Activated CD8-positive, alpha-beta T cell treated with anti-CD3 and anti-CD28 coated beads for 36 hours (primary cell): ENCODE results near the gene LGALS4. TPM values are rescaled to one million over a fixed set of nuclear protein-coding genes. Genes with fewer than 3 reads are reported as not detected.
"Not testable (repeated sequence)": the region's sequence is repeated elsewhere in the genome, so short reads cannot be mapped to it uniquely, and the experiment has no call there.

ENCODE experiments used
- ATAC-seq: fragments of 200-7000 bp; cut with Tn5 transposase; one replicate; pipeline ENCODE4 v1.10.0; 2021; ENCODE audit warnings: mild to moderate bottlenecking, moderate library complexity
- CTCF ChIA-PET: fragments of 350-600 bp; sonication (Branson Sonifier 250); formaldehyde crosslinking; loops from one replicate; lab custom pipeline; 2021; ENCODE audit warnings: antibody characterized with exemption; lab: Charles Lee
- POLR2A ChIA-PET: fragments of 350-600 bp; sonication (Branson Sonifier 250); formaldehyde crosslinking; loops from one replicate; lab custom pipeline; 2021; ENCODE audit warnings: antibody characterized with exemption; lab: Charles Lee
- DNase-seq: peaks from one replicate; pipeline ENCODE4 v3.0.0-alpha.2; 2020
- H3K27ac Mint-ChIP-seq: one replicate; pipeline ENCODE4 v1.8.0; 2021; ENCODE audit warnings: mild to moderate bottlenecking, mixed read lengths
- H3K27me3 Mint-ChIP-seq: one replicate; pipeline ENCODE4 v1.8.0; 2021; ENCODE audit warnings: mixed read lengths
- H3K36me3 Mint-ChIP-seq: one replicate; pipeline ENCODE4 v1.8.0; 2021; ENCODE audit warnings: low read depth, mixed read lengths
- H3K4me1 Mint-ChIP-seq: one replicate; pipeline ENCODE4 v1.8.0; 2021; ENCODE audit warnings: low read depth, mixed read lengths
- H3K4me3 Mint-ChIP-seq: one replicate; pipeline ENCODE4 v1.8.0; 2021; ENCODE audit warnings: mild to moderate bottlenecking, moderate library complexity, mixed read lengths
- H3K9me3 Mint-ChIP-seq: one replicate; pipeline ENCODE4 v1.8.0; 2021; ENCODE audit warnings: mixed read lengths
- intact Hi-C: fragments of 100-400 bp; cut with micrococcal nuclease; formaldehyde crosslinking; loops from one replicate; pipeline ENCODE4 v1.10.0; 2022
- total RNA-seq, 2 experiments: library from RNA; stranded (reverse); gene quantifications; one replicate each; pipeline ENCODE4 v1.2.3, GENCODE V29; 2021
- TF ChIP-seq, protein P1 (sequence below): fragments of 200-600 bp; IDR thresholded peaks from one replicate; pipeline ENCODE4 v1.8.0; 2022; ENCODE audit warnings: antibody characterized with exemption, mild to moderate bottlenecking

The LGALS4 gene
- total RNA-seq, 2 experiments from 2014 or later, result 0.29 to 0.72 TPM

DNA sequence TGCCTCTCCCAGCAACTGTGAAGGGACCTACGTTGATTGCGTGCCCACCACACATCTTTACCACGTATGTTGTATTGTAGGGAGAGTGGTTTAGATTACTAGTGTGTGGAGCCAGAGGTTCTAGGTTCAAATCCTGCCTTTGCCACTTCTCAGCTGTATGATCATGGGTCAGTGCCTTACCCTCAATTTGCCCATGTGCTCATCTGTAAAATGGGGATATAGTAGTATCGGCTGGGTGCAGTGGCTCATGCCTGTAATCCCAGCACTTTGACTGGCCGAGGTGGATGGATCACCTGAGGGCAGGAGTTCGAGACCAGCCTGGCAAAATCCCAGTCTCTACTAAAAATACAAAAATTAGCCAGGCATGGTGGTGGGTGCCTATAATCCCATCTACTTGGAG, 578 bp upstream of the LGALS4 start:
- CTCF ChIA-PET, result no interaction called here
- Mint-ChIP-seq H3K9me3 (no peaks in the 10 kb centered on the region), H3K27me3 (no peaks in the 10 kb centered on the region), H3K36me3 (peaks cover 9% of the 10 kb centered on the region), H3K4me1 (no peaks in the 10 kb centered on the region), H3K4me3 (no peak overlapping the region), H3K27ac (no peak overlapping the region)
- TF ChIP-seq, protein P1, sequence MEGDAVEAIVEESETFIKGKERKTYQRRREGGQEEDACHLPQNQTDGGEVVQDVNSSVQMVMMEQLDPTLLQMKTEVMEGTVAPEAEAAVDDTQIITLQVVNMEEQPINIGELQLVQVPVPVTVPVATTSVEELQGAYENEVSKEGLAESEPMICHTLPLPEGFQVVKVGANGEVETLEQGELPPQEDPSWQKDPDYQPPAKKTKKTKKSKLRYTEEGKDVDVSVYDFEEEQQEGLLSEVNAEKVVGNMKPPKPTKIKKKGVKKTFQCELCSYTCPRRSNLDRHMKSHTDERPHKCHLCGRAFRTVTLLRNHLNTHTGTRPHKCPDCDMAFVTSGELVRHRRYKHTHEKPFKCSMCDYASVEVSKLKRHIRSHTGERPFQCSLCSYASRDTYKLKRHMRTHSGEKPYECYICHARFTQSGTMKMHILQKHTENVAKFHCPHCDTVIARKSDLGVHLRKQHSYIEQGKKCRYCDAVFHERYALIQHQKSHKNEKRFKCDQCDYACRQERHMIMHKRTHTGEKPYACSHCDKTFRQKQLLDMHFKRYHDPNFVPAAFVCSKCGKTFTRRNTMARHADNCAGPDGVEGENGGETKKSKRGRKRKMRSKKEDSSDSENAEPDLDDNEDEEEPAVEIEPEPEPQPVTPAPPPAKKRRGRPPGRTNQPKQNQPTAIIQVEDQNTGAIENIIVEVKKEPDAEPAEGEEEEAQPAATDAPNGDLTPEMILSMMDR, result no peak
- ATAC-seq (no peak), DNase-seq (no peak)
- intact Hi-C loops, result no loop called here
- POLR2A ChIA-PET, result no interaction called here

DNA sequence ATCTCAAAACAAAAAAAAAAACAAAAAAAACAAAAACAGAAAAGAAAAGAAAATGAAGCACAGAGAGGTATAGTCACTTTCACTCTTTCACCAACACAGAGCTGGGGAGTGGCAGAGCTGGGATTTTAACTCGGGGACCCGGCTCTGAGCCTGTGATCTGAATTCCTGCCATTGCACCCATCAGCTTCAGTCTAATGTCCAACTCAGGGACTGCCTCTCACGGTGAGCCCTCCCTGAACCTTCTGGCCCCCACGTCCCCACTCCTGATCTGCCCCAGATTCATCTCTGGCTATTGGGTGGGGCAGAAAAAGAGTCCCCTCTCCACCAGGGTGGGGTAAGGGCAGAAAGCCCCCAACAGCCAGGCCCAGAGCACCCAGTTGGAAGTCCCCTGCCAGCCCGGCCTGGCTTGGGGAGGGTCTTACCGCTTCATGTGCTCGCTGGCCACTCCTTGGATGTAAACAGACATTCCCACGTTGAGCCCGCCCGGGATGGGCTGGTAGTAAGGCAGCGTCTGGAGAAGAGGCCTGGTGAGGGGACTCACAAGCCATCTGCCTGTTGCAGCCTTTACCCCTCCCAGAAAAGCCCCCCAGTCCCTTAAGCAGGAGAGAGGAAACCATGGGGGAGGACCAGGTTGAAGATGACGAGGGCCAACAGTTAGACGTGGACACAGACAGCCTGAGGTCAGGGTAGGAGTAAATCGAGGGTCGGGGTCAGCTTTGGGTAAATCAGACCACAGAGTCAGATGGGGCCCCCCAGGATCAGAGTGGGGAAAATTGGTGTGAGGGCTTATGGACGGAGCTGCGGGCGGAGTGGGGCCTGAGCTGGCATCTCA, 520 bp downstream of the LGALS4 start:
- DNase-seq, result no peak
- no peak overlapping the region for H3K27ac Mint-ChIP-seq
- H3K4me3 Mint-ChIP-seq, result no peak overlapping the region
- CTCF ChIA-PET, result interaction anchor here (0.7 to 0.9 kb wide), 2 partner anchors 11 to 52 kb away, joined by 3 read pairs; no protein-coding TSS in a partner anchor
- TF ChIP-seq, protein P1, result no peak
- no peaks in the 10 kb centered on the region for H3K4me1 Mint-ChIP-seq
- POLR2A ChIA-PET, result no interaction called here
- H3K36me3 Mint-ChIP-seq, result peaks cover 9% of the 10 kb centered on the region
- no peaks in the 10 kb centered on the region for H3K27me3 Mint-ChIP-seq
- intact Hi-C loops, result no loop called here
- ATAC-seq, result no peak
- H3K9me3 Mint-ChIP-seq, result no peaks in the 10 kb centered on the region

DNA sequence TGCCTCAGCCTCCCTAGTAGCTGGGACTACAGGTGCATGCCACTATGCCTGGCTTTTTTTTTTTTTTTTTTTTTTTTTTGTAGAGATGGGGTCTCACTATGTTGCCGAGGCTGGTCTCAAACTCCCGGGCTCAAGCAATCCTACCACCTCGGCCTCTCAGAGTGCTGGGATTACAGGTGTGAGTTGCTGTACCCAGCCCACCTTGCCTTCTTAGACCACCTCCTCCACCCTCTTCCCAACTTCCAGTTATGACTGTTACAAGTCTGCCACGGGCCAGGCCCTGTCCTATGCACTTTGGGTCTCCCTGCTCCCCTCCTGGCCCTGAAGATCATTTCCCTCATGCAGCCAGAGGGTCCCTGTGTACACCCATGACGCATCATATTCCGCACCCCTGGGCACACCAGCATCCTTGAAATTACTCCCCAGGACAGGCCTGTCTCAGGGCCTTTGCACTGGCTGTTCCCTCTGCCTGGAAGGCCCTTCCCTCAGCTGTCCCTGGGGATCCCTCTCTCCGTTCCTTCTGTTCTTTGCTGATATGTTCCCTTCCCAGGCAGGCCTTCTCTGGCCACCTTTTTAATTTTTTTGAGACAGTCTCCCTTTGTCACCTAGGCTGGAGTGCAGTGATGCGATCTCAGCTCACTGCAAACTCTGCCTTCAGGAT, 3.0 kb downstream of the LGALS4 start:
- POLR2A ChIA-PET, result no interaction called here
- no peak overlapping the region for H3K4me3 Mint-ChIP-seq
- H3K9me3 Mint-ChIP-seq, result no peaks in the 10 kb centered on the region
- CTCF ChIA-PET, result no interaction called here
- no peaks in the 10 kb centered on the region for H3K27me3 Mint-ChIP-seq
- ATAC-seq, result no peak
- no peak for DNase-seq
- TF ChIP-seq, protein P1, result no peak
- intact Hi-C loops, result no loop called here
- no peak overlapping the region for H3K27ac Mint-ChIP-seq
- H3K4me1 Mint-ChIP-seq, result peaks cover 5% of the 10 kb centered on the region
- H3K36me3 Mint-ChIP-seq, result no peaks in the 10 kb centered on the region

DNA sequence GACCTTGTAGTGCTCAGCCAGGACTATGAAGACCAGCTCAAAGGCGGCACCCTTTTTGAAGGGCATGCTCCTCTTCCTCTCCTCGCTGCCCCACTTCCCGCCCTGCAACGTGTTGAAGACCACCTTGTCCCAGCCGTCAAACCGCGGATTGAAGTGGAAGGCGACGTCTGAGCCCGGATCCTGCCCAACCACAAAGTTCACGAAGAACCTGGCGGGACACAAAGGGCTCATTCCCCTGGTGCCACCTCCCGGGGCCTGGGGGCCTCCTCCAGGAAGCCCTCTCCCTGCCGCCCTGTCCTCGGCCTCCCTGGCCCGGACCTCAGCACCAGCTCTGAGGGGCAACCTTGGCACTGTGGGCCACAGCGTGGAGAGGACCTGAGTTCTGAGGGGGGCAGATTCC, 4.0 kb downstream of the LGALS4 start:
- TF ChIP-seq, protein P1, result no peak
- ChIA-PET CTCF (no interaction called here), POLR2A (no interaction called here)
- no peaks in the 10 kb centered on the region for H3K9me3 Mint-ChIP-seq
- H3K4me3 Mint-ChIP-seq, result no peak overlapping the region
- H3K4me1 Mint-ChIP-seq, result peaks cover 5% of the 10 kb centered on the region
- H3K36me3 Mint-ChIP-seq, result no peaks in the 10 kb centered on the region
- intact Hi-C loops, result no loop called here
- no peaks in the 10 kb centered on the region for H3K27me3 Mint-ChIP-seq
- ATAC-seq, result no peak
- H3K27ac Mint-ChIP-seq, result no peak overlapping the region
- no peak for DNase-seq

DNA sequence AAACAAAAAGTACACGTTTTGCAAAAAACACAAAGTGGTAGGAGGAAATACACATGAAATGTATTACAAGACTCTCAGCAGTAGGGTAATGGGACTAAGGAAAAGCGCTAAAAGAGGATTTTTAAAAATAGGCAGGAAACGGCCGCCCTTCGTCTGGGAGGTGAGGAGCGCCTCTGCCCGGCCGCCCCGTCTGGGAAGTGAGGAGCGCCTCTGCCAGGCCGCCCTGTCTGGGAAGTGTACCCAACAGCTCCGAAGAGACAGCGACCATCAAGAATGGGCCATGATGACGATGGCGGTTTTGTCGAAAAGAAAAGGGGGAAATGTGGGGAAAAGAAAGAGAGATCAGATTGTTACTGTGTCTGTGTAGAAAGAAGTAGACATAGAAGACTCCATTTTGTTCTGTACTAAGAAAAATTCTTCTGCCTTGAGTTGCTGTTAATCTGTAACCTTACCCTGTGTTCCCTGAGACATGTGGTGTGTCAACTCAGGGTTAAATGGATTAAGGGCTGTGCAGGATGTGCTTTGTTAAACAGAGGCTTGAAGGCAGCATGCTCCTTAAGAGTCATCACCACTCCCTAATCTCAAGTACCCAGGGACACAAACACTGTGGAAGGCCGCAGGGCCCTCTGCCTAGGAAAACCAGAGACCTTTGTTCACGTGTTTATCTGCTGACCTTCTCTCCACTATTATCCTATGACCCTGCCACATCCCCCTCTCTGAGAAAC, 5.2 kb downstream of the LGALS4 start:
- H3K27me3 Mint-ChIP-seq, POLR2A ChIA-PET, H3K36me3 Mint-ChIP-seq, intact Hi-C loops, CTCF ChIA-PET, DNase-seq, H3K9me3 Mint-ChIP-seq, H3K4me1 Mint-ChIP-seq, ATAC-seq, H3K27ac Mint-ChIP-seq, H3K4me3 Mint-ChIP-seq: not testable (repeated sequence)
